MM.1S (cell line): Measurements from ENCODE around the gene JAG2.

Source experiments
- DNase-seq: peaks from one replicate; pipeline ENCODE4 v3.0.0-alpha.2; 2015
- H2AFZ ChIP-seq: fragments of 300-600 bp; sonication (generic); 2 replicates; pipeline ENCODE4 v1.6.0; 2016; ENCODE audit warnings: antibody characterized with exemption, low read length
- H3F3A ChIP-seq: fragments of 300-600 bp; sonication (generic); 2 replicates; pipeline ENCODE4 v1.6.1; 2016; ENCODE audit warnings: mild to moderate bottlenecking, antibody characterized with exemption, low read length, moderate library complexity, mixed read lengths; ENCODE audit not compliant: insufficient read depth
- H3K27ac ChIP-seq: fragments of 300-600 bp; sonication (generic); 2 replicates; pipeline ENCODE4 v1.5.1; 2016; ENCODE audit warnings: mild to moderate bottlenecking, low read length
- H3K27me3 ChIP-seq: fragments of 300-600 bp; sonication (generic); replicated peaks from 2 replicates; pipeline ENCODE4 v1.6.0; 2016; ENCODE audit warnings: low read length; ENCODE audit not compliant: insufficient read depth
- H3K36me3 ChIP-seq: fragments of 300-600 bp; sonication (generic); replicated peaks from 2 replicates; pipeline ENCODE4 v1.6.1; 2016; ENCODE audit warnings: mild to moderate bottlenecking, low read length, mixed read lengths; ENCODE audit not compliant: insufficient read depth
- H3K4me1 ChIP-seq: fragments of 300-600 bp; sonication (generic); 2 replicates; pipeline ENCODE4 v1.6.1; 2016; ENCODE audit warnings: low read length, mixed read lengths
- H3K4me2 ChIP-seq: fragments of 300-600 bp; sonication (generic); 2 replicates; pipeline ENCODE4 v1.6.0; 2016; ENCODE audit warnings: low read depth, low read length
- H3K4me3 ChIP-seq: fragments of 300-600 bp; sonication (generic); 2 replicates; pipeline ENCODE4 v1.5.1; 2016; ENCODE audit warnings: low read length, mixed read lengths
- H3K79me2 ChIP-seq: fragments of 300-600 bp; sonication (generic); 2 replicates; pipeline ENCODE4 v1.6.1; 2016; ENCODE audit warnings: mixed run types, low read length, mixed read lengths
- H3K9ac ChIP-seq: fragments of 300-600 bp; sonication (generic); 2 replicates; pipeline ENCODE4 v1.6.1; 2016; ENCODE audit warnings: low read length, mixed read lengths
- H3K9me2 ChIP-seq: fragments of 300-600 bp; sonication (generic); replicated peaks from 2 replicates; pipeline ENCODE4 v1.6.1; 2016; ENCODE audit warnings: mild to moderate bottlenecking, low read length, mixed read lengths; ENCODE audit not compliant: insufficient read depth
- H3K9me3 ChIP-seq: fragments of 300-600 bp; sonication (generic); replicated peaks from 2 replicates; pipeline ENCODE4 v1.6.1; 2016; ENCODE audit warnings: mild to moderate bottlenecking, low read length, mixed read lengths; ENCODE audit not compliant: insufficient read depth
- H4K20me1 ChIP-seq: fragments of 300-600 bp; sonication (generic); 2 replicates; pipeline ENCODE4 v1.6.1; 2016; ENCODE audit warnings: mild to moderate bottlenecking, low read length, moderate library complexity, mixed read lengths; ENCODE audit not compliant: insufficient read depth
- EZH2 ChIP-seq: fragments of 300-600 bp; sonication (generic); optimal IDR thresholded peaks from 2 replicates; pipeline ENCODE3; 2017; ENCODE audit warnings: low read depth, mild to moderate bottlenecking, antibody characterized with exemption, low read length, mixed read lengths
- EZH2phosphoT487 ChIP-seq: fragments of 300-600 bp; sonication (generic); IDR thresholded peaks from 2 replicates; pipeline ENCODE4 v1.6.1; 2018; ENCODE audit warnings: antibody characterized with exemption, low read length
- TF ChIP-seq, protein P1 (sequence below): fragments of 300-600 bp; sonication (generic); IDR thresholded peaks from 2 replicates; pipeline ENCODE4 v1.5.1; 2016; ENCODE audit warnings: antibody characterized with exemption, low read length, mixed read lengths

Gene JAG2

DNA sequence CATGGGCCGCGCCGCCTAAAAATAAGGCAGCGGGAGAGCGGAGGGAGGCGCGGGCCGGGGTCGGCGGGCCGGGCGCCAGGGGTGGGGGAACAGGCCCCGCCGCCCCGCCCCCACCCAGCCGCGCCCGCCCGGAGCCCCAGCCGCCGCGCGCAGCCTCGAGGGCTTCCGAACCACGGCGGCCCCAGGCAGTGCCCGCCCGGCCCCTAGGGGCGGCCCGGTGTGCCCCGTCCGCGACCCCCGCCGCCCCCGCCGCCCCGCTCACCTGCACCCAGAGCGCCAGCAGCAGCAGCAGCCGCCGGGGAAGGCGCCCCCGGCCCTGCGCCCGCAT lies 519 bp downstream of the JAG2 start:
- H3K79me2 ChIP-seq, result no peaks in the 10 kb centered on the region
- no peaks in the 10 kb centered on the region for H3K9me3 ChIP-seq
- H3K4me1 ChIP-seq, result no peaks in the 10 kb centered on the region
- H3K36me3 ChIP-seq, result no peaks in the 10 kb centered on the region
- H3K27me3 ChIP-seq, result peaks cover 12% of the 10 kb centered on the region; the same call in 1 of the 2 replicates
- no peak overlapping the region for H2AFZ ChIP-seq
- DNase-seq, result no peak
- no peaks in the 10 kb centered on the region for H3K9me2 ChIP-seq
- H3K4me2 ChIP-seq, result peak overlapping the region; percentile 39; the same call in 1 of the 2 replicates
- no peak for TF ChIP-seq EZH2
- TF ChIP-seq, protein P1, sequence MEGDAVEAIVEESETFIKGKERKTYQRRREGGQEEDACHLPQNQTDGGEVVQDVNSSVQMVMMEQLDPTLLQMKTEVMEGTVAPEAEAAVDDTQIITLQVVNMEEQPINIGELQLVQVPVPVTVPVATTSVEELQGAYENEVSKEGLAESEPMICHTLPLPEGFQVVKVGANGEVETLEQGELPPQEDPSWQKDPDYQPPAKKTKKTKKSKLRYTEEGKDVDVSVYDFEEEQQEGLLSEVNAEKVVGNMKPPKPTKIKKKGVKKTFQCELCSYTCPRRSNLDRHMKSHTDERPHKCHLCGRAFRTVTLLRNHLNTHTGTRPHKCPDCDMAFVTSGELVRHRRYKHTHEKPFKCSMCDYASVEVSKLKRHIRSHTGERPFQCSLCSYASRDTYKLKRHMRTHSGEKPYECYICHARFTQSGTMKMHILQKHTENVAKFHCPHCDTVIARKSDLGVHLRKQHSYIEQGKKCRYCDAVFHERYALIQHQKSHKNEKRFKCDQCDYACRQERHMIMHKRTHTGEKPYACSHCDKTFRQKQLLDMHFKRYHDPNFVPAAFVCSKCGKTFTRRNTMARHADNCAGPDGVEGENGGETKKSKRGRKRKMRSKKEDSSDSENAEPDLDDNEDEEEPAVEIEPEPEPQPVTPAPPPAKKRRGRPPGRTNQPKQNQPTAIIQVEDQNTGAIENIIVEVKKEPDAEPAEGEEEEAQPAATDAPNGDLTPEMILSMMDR, result no peak
- no peak for TF ChIP-seq EZH2phosphoT487
- H4K20me1 ChIP-seq, result no peaks in the 10 kb centered on the region
- H3F3A ChIP-seq, result no peaks in the 10 kb centered on the region
- H3K4me3 ChIP-seq, result no peak overlapping the region
- H3K27ac ChIP-seq, result no peak overlapping the region
- no peak overlapping the region for H3K9ac ChIP-seq

- Histone ChIP-seq H2AFZ (no peak overlapping the region), H3F3A (no peaks in the 10 kb centered on the region), H3K9me2 (no peaks in the 10 kb centered on the region), H3K27ac (no peak overlapping the region), H3K4me1 (no peaks in the 10 kb centered on the region), H3K27me3 (peaks cover 12% of the 10 kb centered on the region; the same call in 1 of the 2 replicates), H3K9me3 (no peaks in the 10 kb centered on the region), H3K36me3 (no peaks in the 10 kb centered on the region), H3K4me3 (no peak overlapping the region), H3K79me2 (no peaks in the 10 kb centered on the region), H3K4me2 (peak overlapping the region; percentile 39; the same call in 1 of the 2 replicates), H4K20me1 (no peaks in the 10 kb centered on the region), H3K9ac (no peak overlapping the region)
- TF ChIP-seq EZH2phosphoT487, result no peak
- TF ChIP-seq EZH2, result no peak
- TF ChIP-seq, protein P1, result no peak
- no peak for DNase-seq
These were observed 1.1 kb downstream of the JAG2 start for GRCh38 chr14:105167303-105168092.

DNA sequence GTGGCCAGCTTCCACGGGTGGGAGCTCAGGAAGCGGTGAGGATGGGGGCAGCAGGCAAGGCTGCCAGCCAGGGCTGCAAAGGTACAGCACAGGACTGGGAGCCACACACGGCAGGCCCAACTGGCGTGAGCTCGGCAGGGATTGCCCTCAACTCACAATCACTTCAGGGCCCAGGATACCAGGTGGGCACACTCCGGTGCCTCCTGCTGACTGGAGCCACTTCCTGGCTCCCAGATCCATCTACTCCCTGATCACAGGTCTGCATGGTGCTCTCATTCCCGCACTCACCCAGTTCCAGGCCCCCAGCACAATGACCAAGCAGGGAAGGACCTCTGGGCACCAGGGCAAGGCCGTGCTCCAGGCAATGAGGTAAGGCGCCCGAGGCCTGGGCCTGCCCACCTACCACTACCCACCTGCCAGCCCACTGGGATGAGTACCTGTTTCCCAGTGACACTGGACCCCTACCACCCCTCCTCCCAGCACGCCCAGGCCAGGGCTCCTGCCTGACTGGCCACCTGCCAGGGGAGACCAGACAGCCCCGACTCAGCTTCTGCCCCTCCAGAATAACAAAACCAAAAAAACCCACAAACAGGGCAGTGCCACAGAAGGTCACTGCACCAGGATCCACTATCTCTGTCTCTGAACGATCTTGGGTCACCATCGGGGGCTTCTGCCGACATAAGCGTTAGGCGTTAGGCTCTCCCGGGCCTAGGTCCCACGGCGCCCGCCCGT lies 1.8 kb downstream of the JAG2 start:
- H3K4me2 ChIP-seq, result no peak overlapping the region
- no peaks in the 10 kb centered on the region for H3K9me2 ChIP-seq
- H3K27me3 ChIP-seq, result peaks cover 12% of the 10 kb centered on the region; the same call in 1 of the 2 replicates
- no peaks in the 10 kb centered on the region for H4K20me1 ChIP-seq
- H3F3A ChIP-seq, result no peaks in the 10 kb centered on the region
- no peak overlapping the region for H3K27ac ChIP-seq
- no peaks in the 10 kb centered on the region for H3K36me3 ChIP-seq
- TF ChIP-seq EZH2phosphoT487, result no peak
- no peak for TF ChIP-seq EZH2
- TF ChIP-seq, protein P1, result no peak
- DNase-seq, result no peak
- no peak overlapping the region for H3K9ac ChIP-seq
- H3K4me3 ChIP-seq, result no peak overlapping the region
- no peaks in the 10 kb centered on the region for H3K4me1 ChIP-seq
- no peak overlapping the region for H2AFZ ChIP-seq
- no peaks in the 10 kb centered on the region for H3K9me3 ChIP-seq
- no peaks in the 10 kb centered on the region for H3K79me2 ChIP-seq
